ENCODE results near the gene TARS1. TPM values are rescaled to one million over a fixed set of nuclear protein-coding genes. Genes with fewer than 3 reads are reported as not detected.
A peak's percentile ranks its signal among the peaks of the same experiment; 100 is the strongest.

The TARS1 gene
- total RNA-seq: 109 to 254 TPM (median 253 TPM) in 3 replicates
- long read RNA-seq, full-length matches to known transcripts: 364 of 399 reads
- long read RNA-seq, partial matches to known transcripts: 21 of 399 reads
- long read RNA-seq, other reads (novel, unspliced or antisense): 14 of 399 reads

GRCh38 chr5:33440482-33441240, at the start of gene TARS1:
Gene TARS1 (plus strand): TSS chr5:33440965. CDS start chr5:33441087, 122 bp downstream.
- no peaks in the 10 kb centered on the region for H3K27me3 Mint-ChIP-seq (ENCODE audit: low read depth)
- H3K27ac Mint-ChIP-seq (ENCODE audit: unreplicated experiment): no peak within 1 kb of the TSS
- peak; percentile 99 for DNase-seq (ENCODE audit: low spot score)
- TF ChIP-seq CTCF (IDR thresholded peaks at IDR 0.05): no peak
- no peaks in the 10 kb centered on the region for H3K9me3 Mint-ChIP-seq (ENCODE audit: low read depth)
- H3K4me1 Mint-ChIP-seq (ENCODE audit: low read depth): peaks cover 32% of the 10 kb centered on the region
- H3K4me3 Mint-ChIP-seq (ENCODE audit: unreplicated experiment): no peak within 1 kb of the TSS
- H3K36me3 Mint-ChIP-seq (ENCODE audit: low read depth): peaks cover 4% of the 10 kb centered on the region

DNA sequence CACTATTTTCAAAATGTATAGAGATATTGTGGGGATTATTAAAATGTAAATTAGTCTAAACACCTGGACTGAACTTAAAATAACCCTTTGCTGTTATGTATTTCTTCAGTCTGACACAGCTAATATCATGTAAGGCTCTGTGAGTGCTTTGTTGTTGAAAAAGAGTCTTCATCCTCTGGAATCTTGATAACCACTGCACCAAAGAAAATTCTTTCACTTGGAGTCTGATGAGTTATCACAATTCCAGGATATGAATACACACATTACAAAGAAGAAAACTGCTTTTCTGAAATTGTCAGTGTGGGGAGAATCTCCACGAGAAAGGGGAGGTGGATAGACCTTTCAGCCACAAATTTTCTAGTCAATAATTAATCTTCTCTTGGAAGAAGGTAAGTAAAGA, 42.3 kb upstream of the TARS1 start:
- Mint-ChIP-seq H3K4me3 (ENCODE audit: unreplicated experiment) (no peak overlapping the region), H3K27me3 (ENCODE audit: low read depth) (no peaks in the 10 kb centered on the region), H3K4me1 (ENCODE audit: low read depth) (peaks cover 21% of the 10 kb centered on the region), H3K27ac (ENCODE audit: unreplicated experiment) (no peak overlapping the region), H3K36me3 (ENCODE audit: low read depth) (peaks cover 2% of the 10 kb centered on the region), H3K9me3 (ENCODE audit: low read depth) (peaks cover 6% of the 10 kb centered on the region)
- TF ChIP-seq CTCF (IDR thresholded peaks at IDR 0.05): no peak
- DNase-seq (ENCODE audit: low spot score): no peak

DNA sequence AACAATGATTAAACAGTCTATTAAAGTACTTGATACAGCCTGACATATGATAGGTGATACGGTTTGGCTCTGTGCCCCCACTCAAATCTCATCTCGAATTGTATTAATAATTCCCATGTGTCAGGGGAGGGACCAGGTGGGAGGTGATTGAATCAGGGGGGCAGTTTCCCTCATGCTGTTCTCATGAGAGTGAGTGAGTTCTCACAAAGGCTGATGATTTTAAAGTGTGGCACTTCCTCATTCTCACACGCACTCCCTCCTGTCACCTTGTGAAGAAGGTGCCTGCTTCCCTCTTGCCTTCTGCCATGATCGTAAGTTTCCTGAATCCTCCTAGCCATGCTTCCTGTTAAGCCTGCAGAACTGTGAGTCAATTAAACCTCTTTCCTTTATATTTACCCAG, 40.1 kb upstream of the TARS1 start:
- no peak for TF ChIP-seq CTCF (IDR thresholded peaks at IDR 0.05)
- H3K4me3 Mint-ChIP-seq (ENCODE audit: unreplicated experiment): no peak overlapping the region
- no peak overlapping the region for H3K27ac Mint-ChIP-seq (ENCODE audit: unreplicated experiment)
- DNase-seq (ENCODE audit: low spot score): no peak
- H3K4me1 Mint-ChIP-seq (ENCODE audit: low read depth): peaks cover 21% of the 10 kb centered on the region
- H3K27me3 Mint-ChIP-seq (ENCODE audit: low read depth): no peaks in the 10 kb centered on the region
- H3K9me3 Mint-ChIP-seq (ENCODE audit: low read depth): no peaks in the 10 kb centered on the region
- H3K36me3 Mint-ChIP-seq (ENCODE audit: low read depth): no peaks in the 10 kb centered on the region

DNA sequence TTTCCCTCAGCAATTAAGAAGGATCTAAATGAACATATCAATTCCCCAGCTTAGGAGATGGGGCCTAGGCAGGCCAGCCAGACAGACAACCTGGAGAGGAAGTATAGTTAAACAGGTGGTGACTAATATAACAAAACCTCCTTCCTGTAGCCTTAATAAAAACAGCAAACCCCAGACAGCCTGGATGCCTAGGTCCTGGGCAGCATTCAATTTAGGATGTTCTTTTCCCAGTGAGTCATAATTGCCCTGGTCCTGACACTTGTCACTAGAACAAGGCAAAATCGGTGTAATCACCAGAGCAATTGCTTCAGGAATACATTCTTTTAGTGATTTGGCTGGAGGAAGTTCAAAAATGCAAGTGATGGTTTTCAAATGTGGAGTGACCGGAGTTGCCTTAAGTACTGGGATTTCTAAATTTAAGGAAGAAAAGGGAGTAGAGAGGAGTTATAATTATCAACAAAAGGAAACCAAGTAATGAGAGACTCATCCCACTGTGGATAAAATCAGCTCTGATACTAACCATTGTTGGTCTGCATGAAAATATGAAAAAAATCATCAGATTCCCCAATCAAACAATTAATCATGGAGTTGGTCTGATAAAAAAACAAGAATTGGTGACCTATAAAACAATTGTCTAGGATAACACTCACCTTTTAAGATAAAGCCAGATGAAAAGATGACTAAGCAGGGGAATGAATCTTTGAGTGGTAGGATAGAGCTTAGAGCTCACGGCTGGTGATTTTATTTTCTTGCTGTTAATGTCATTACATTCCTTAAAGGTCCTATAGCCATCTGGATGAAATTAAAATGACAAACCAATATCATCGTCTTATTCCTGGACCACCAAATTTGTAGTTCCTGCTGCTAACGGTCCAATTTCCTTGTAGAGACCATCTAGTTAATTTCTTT, 39.0 kb upstream of the TARS1 start:
- no peak for TF ChIP-seq CTCF (IDR thresholded peaks at IDR 0.05)
- no peak for DNase-seq (ENCODE audit: low spot score)
- H3K9me3 Mint-ChIP-seq (ENCODE audit: low read depth): no peaks in the 10 kb centered on the region
- peak overlapping the region; percentile 16 for H3K4me3 Mint-ChIP-seq (ENCODE audit: unreplicated experiment)
- H3K36me3 Mint-ChIP-seq (ENCODE audit: low read depth): no peaks in the 10 kb centered on the region
- no peaks in the 10 kb centered on the region for H3K27me3 Mint-ChIP-seq (ENCODE audit: low read depth)
- H3K27ac Mint-ChIP-seq (ENCODE audit: unreplicated experiment): peak overlapping the region; percentile 81
- peaks cover 21% of the 10 kb centered on the region for H3K4me1 Mint-ChIP-seq (ENCODE audit: low read depth)

- Mint-ChIP-seq H3K27ac (ENCODE audit: unreplicated experiment) (no peak overlapping the region), H3K4me3 (ENCODE audit: unreplicated experiment) (no peak overlapping the region), H3K9me3 (ENCODE audit: low read depth) (no peaks in the 10 kb centered on the region), H3K27me3 (ENCODE audit: low read depth) (no peaks in the 10 kb centered on the region), H3K36me3 (ENCODE audit: low read depth) (no peaks in the 10 kb centered on the region), H3K4me1 (ENCODE audit: low read depth) (peaks cover 21% of the 10 kb centered on the region)
- TF ChIP-seq CTCF (IDR thresholded peaks at IDR 0.05): no peak
- DNase-seq (ENCODE audit: low spot score): no peak
Measured at GRCh38 chr5:33403187-33403586, 37.6 kb upstream of the TARS1 start.

Data from chondrocyte (in vitro differentiated cells).